IPS-15b (cell line): ENCODE measurements around the gene INO80D.
"Not testable (repeated sequence)": the region's sequence is repeated elsewhere in the genome, so short reads cannot be mapped to it uniquely, and the experiment has no call there.

Source experiments
- H3K27me3 ChIP-seq: one replicate; pipeline ENCODE4 v1.6.1; 2013; ENCODE audit warnings: low read length; ENCODE audit not compliant: control insufficient read depth, insufficient read depth
- H3K36me3 ChIP-seq: one replicate; pipeline ENCODE4 v1.6.1; 2013; ENCODE audit warnings: low read length; ENCODE audit not compliant: control insufficient read depth, insufficient read depth
- H3K4me1 ChIP-seq: one replicate; pipeline ENCODE4 v1.6.1; 2013; ENCODE audit warnings: mild to moderate bottlenecking, low read length; ENCODE audit not compliant: control insufficient read depth, insufficient read depth
- H3K4me3 ChIP-seq: one replicate; pipeline ENCODE4 v1.5.1; 2013; ENCODE audit warnings: low read depth, low read length
- H3K9ac ChIP-seq: one replicate; pipeline ENCODE4 v1.6.1; 2013; ENCODE audit warnings: low read depth, mild to moderate bottlenecking, low read length
- H3K9me3 ChIP-seq: one replicate; pipeline ENCODE4 v1.6.1; 2013; ENCODE audit warnings: mild to moderate bottlenecking, low read length; ENCODE audit not compliant: control insufficient read depth, insufficient read depth

Gene INO80D

DNA sequence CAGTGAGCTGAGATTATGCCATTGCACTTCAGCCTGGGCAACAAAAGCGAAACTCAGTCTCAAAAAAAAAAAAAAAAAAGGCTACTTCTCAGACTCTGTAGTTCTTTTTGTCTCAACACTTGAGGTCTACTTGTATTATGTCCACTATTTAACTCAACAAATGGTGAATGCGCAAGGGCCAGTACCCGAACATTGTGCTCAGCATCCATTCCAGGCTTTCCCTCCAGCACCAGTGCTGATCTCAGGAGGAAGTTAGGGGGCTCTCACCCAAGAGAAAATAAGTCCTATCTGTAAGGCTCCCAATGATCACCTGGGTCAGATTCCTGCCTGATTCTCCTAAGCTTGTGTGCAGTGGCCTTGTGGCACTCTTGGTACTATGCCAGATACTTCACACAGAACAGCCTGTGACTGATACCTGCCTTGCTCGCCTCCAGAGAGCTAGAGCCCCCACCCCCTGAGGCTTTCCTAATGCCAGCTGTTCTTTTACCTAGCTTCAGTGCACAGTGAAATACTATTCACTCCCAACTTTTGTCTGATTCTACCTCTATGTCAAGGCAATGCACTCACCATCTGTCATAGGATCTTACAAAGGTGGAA, 74.9 kb downstream of the INO80D start:
- no peaks in the 10 kb centered on the region for H3K27me3 ChIP-seq
- H3K9ac ChIP-seq = no peak overlapping the region
- H3K4me3 ChIP-seq = no peak overlapping the region
- peaks cover 14% of the 10 kb centered on the region for H3K36me3 ChIP-seq
- no peaks in the 10 kb centered on the region for H3K4me1 ChIP-seq
- no peaks in the 10 kb centered on the region for H3K9me3 ChIP-seq

DNA sequence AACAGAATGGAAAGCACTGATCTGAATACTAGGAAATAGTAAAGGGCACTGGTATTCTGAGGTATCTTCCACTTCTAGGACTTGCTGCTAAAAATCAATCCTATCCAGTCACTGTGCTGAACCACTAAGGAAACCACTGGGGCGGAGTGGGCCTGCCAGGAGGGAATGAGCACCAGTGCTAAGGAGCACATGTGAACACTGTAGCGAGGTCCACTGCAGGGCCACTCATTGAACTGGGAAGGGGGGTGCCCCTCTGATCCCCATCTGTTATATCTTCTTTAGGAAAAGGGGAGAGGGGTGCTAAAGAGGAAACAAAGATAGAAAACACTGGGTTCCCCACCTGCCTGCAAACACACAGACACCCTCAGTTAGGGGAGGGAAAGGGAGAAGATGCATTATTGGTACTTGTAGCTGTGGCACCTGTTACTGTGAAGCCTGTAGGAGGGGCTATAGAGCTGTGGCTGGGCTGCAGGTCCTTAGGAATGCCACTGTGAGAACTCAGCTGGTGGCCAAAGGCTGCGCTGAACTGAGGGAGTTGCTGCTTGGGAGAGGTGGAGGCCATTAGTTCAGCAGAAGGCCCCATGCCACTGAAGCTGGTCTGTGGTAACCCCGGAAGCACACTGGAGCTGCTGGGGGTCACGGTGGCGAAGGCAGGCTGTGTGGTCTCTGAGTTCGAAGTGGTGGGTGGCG, 81.8 kb downstream of the INO80D start:
- H3K36me3 ChIP-seq = peaks cover 15% of the 10 kb centered on the region
- no peak overlapping the region for H3K9ac ChIP-seq
- H3K4me1 ChIP-seq = no peaks in the 10 kb centered on the region
- H3K4me3 ChIP-seq = no peak overlapping the region
- H3K27me3 ChIP-seq = no peaks in the 10 kb centered on the region
- no peaks in the 10 kb centered on the region for H3K9me3 ChIP-seq

DNA sequence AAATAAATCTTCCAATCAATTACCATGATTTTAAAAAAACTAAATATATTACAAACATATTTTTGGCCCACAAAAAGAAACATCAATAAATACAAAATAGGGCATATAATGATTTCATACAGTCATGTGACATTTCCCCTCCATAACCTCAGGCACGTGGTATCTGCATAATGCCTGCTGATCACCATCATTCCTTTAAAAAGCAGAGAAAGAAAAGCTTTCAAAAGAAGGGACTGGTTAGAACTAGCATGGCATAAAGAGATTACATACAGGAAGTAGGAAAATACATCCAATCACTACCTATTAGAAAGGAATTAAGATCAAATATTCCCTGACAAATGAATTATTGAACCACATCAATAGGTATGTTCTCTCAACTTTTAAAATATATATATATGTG, 83.5 kb downstream of the INO80D start:
- Histone ChIP-seq H3K4me1 (no peaks in the 10 kb centered on the region), H3K36me3 (peaks cover 14% of the 10 kb centered on the region)

DNA sequence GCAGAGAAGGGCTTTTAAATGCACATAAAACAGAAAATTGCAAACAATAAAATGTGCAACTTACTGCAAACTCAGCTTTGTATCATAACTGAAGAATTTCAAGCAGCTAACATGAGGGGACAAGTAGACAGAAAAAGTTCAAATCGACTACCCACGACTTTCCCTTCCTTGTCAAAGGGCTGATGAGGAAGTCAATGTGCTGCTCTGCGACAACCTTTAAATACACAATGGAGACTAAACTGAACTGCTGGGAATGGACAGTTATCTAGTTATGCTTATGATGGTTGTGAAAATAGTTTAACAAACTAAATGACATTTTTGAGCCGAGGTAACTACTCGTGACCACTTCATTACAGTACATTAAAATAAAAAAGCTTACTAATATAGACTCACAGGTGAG, 84.1 kb downstream of the INO80D start:
- Histone ChIP-seq H3K9ac (no peak overlapping the region), H3K4me3 (no peak overlapping the region), H3K27me3 (no peaks in the 10 kb centered on the region), H3K9me3 (no peaks in the 10 kb centered on the region), H3K36me3 (peaks cover 11% of the 10 kb centered on the region), H3K4me1 (no peaks in the 10 kb centered on the region)

More for the DNA sequence above, 83.5 kb downstream of the INO80D start:
- no peak overlapping the region for H3K4me3 ChIP-seq
- H3K27me3 ChIP-seq = no peaks in the 10 kb centered on the region
- H3K9me3 ChIP-seq = no peaks in the 10 kb centered on the region
- H3K9ac ChIP-seq = no peak overlapping the region

DNA sequence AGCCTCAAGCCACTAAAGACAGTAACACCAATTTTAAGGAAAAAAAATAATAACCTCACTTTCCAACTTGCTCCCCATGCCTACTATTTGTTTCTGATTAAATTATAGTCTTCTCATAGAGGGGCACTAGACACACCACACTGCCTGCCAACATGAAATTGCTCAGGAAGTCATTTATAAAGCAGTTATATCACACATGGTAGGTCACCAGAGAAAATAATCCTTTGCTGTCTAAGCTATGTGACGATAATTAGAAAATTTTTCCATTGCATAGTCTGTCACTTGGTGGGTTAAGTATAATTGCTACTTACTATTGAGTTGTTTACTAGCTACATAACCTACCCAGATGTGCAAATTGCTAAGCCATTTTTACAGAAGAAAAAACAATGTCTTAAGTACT, 85.2 kb downstream of the INO80D start:
- Histone ChIP-seq H3K4me3 (no peak overlapping the region), H3K4me1 (no peaks in the 10 kb centered on the region), H3K9ac (no peak overlapping the region), H3K9me3 (no peaks in the 10 kb centered on the region), H3K36me3 (peaks cover 11% of the 10 kb centered on the region), H3K27me3 (no peaks in the 10 kb centered on the region)

DNA sequence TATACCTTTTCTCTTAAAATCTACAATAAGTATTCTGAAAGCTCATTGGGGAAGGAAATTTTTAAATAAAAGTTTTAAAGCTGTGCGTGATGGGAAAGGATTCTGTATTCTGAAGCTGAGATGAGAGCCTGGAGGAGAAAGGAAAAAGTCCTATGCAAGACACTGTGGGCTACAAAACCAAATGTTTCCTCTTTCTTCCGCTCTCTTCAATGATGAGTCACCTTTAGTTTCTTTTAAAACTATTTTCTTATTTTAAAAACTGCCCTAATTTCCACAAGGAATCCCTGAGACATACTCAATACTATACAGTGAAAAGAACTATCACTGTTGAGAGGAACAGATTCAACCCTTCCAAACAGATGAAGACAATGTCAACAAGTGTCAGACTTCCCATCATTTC, 87.4 kb downstream of the INO80D start:
- H3K27me3 ChIP-seq = no peaks in the 10 kb centered on the region
- no peak overlapping the region for H3K9ac ChIP-seq
- no peaks in the 10 kb centered on the region for H3K9me3 ChIP-seq
- no peak overlapping the region for H3K4me3 ChIP-seq
- H3K4me1 ChIP-seq = no peaks in the 10 kb centered on the region
- H3K36me3 ChIP-seq = no peaks in the 10 kb centered on the region

DNA sequence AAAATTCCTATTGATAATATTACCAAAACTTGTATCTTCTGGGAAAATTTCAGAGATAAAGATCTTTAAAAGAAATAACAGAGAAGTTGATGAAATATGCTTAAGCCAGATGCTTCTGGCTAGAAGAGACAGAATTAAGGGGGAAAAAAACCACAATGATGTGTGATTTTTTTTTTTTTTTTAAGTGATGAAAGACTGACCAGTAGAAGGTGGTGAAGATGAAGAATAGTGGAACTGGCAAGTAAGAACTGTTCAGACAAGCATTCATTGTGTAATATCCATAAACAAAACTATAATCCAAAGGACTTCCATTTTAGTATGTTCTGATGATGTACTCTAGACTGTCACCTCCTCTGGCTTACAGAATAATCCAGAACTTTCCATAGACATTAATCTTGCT, 89.8 kb downstream of the INO80D start:
- Histone ChIP-seq H3K27me3 (no peaks in the 10 kb centered on the region), H3K4me1 (no peaks in the 10 kb centered on the region), H3K9ac (no peak overlapping the region), H3K4me3 (no peak overlapping the region), H3K9me3 (no peaks in the 10 kb centered on the region), H3K36me3 (no peaks in the 10 kb centered on the region)

DNA sequence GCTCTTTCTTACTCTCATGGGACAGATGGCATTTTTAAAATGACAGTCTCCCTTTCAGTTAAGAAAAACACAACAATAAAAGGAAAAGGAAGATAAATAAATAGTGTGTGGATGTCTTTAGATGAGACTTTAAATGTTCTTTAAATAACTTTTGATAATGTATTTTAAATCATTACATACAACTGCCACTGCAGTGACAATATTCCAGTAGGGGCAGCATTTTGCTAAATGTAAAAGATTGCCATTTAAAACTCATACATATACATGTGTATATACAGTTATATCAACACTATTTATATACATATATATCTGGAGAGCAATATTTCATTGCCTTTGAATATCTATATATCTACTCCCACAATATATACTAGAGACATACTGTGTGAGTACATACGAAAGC, 90.7 kb downstream of the INO80D start:
- H3K36me3 ChIP-seq = no peaks in the 10 kb centered on the region
- no peaks in the 10 kb centered on the region for H3K4me1 ChIP-seq
- no peaks in the 10 kb centered on the region for H3K9me3 ChIP-seq
- H3K9ac ChIP-seq = no peak overlapping the region
- H3K27me3 ChIP-seq = no peaks in the 10 kb centered on the region
- H3K4me3 ChIP-seq = no peak overlapping the region

DNA sequence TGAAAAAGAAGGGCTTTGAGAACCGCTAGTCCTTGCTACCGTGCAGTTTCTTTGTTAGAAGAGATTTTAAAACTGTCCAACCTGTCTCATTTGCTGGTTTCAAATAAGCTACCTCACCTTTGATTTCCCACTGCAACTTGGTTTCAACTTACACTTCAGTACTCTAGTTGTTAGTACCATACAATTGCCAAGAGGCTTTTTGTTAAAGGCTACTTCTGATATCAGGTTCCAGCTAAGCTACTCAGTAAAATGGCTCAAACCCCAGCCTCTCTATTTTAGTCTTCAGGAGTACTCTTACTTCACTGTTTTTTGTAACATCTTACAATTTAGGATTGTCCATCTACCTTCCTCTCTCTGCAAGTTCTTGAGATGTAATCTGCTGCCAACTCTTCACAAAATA, 91.6 kb downstream of the INO80D start:
- Histone ChIP-seq H3K9me3 (no peaks in the 10 kb centered on the region), H3K36me3 (no peaks in the 10 kb centered on the region), H3K27me3 (no peaks in the 10 kb centered on the region), H3K9ac (no peak overlapping the region), H3K4me1 (no peaks in the 10 kb centered on the region), H3K4me3 (no peak overlapping the region)

DNA sequence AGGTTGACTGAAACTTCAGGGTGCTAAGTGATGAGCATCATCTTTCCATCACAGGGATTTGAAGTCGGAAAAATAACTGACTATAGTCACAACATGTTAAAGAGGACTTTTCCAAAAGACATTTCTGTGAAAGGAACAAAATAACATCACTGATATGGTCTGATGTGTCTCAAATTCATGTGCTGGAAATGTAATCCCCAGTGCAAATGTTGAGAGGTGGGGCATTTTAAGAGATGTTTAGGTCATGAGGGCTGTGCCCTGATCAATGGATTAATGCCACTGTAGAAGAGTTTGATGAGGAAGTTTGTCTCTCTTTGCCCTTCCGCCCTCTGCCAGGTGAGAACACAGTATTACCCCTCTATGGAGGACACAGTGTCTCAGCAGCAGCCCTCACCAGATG, 95.9 kb downstream of the INO80D start:
- H3K4me1 ChIP-seq = no peaks in the 10 kb centered on the region
- H3K36me3 ChIP-seq = no peaks in the 10 kb centered on the region
- no peak overlapping the region for H3K4me3 ChIP-seq
- no peak overlapping the region for H3K9ac ChIP-seq
- no peaks in the 10 kb centered on the region for H3K9me3 ChIP-seq
- no peaks in the 10 kb centered on the region for H3K27me3 ChIP-seq

DNA sequence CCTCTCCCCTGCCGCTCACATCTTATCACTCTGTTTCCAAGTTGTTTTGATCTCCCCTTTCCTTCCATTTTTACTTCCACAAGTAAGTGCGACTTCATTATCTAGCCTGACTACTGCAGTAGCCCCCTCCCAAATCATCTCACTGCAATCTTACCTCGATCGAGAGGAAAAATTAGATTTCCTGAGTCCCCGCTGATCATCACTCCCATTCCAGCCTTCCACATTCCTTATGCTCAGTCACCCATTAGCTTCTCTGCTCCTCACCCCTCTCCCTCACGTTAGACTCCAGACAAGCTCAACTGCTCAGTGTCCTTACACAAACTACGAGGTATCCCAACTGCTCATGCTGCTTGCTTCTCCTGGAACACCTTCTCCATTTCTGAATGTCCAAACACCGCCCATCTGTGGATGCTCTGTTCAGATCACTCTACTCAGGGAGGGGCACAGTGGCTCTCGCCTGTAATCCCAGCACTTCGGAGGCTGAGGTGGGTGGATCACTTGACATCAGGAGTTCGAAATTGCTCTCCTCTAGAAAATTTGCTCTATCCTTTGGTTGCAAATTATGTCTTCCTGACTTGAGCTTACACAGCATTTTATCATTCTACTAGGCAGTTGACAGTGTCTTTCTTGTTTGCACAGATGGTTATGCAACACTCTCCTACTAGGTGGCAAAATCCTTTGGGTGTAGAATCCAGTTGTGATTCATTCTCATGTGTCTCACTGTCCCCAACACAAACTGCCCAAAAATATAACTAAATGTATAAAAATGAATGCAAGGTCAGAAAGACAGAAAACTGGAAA, 96.5 kb downstream of the INO80D start:
- no peaks in the 10 kb centered on the region for H3K9me3 ChIP-seq
- H3K27me3 ChIP-seq = no peaks in the 10 kb centered on the region
- no peaks in the 10 kb centered on the region for H3K4me1 ChIP-seq
- no peak overlapping the region for H3K9ac ChIP-seq
- H3K36me3 ChIP-seq = no peaks in the 10 kb centered on the region
- H3K4me3 ChIP-seq = no peak overlapping the region

DNA sequence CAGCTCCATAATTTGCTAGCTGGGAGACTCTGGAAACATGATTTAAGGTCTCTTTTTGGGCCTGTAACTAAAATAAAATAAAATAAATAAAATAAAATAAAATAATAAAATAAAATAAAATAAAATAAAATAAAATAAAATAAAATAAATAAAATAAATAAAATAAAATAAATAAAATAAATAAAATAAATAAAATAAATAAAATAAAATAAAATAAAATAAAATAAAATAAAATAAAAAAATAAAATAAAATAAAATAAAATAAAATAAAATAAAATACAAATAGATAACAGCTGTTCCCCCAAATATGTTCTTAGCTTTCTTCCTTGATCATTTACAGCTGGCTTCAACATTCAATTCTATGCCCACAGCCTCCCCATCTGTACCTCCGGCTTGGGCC, 97.3 kb downstream of the INO80D start:
- not testable (repeated sequence) for H3K4me1 ChIP-seq, H3K27me3 ChIP-seq, H3K9ac ChIP-seq, H3K36me3 ChIP-seq, H3K9me3 ChIP-seq, H3K4me3 ChIP-seq
